Activated T-cell treated with anti-CD3 and anti-CD28 coated beads for 24 hours (primary cell): Measurements from ENCODE around the gene NOLC1.
"Not testable (repeated sequence)": the region's sequence is repeated elsewhere in the genome, so short reads cannot be mapped to it uniquely, and the experiment has no call there.

Source experiments
- DNase-seq: peaks from one replicate; pipeline ENCODE4 v3.0.0-alpha.2; 2020; ENCODE audit warnings: low read depth

The NOLC1 gene

DNA sequence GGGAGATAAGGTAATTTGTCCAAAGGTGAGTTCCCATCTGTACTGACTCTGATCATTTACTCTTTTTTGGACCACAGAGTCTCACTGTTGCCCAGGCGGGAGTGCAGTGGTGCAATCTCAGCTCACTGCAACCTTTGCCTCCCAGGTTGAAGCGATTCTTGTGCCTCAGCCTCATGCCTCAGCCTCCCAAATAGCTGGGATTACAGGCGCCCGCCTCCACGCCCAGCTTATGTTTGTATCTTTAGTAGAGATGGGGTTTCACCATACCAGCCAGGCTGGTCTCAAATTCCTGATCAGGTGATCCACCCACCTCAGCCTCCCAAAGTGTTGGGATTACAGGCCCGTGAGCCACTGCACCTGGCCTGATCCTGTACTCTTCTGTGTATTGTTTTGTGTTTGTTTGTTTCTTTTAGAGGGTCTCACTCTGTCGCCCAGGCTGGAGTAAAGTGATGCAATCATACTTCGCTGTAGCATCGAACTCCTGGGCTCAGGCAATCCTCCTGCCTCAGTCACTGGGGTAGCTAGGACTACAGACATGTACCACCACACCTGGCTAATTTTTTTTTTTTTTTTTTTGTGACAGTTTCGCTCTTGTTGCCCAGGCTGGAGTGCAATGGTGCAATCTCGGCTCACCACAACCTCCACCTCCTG, 2.4 kb downstream of the NOLC1 start:
- no peak for DNase-seq

DNA sequence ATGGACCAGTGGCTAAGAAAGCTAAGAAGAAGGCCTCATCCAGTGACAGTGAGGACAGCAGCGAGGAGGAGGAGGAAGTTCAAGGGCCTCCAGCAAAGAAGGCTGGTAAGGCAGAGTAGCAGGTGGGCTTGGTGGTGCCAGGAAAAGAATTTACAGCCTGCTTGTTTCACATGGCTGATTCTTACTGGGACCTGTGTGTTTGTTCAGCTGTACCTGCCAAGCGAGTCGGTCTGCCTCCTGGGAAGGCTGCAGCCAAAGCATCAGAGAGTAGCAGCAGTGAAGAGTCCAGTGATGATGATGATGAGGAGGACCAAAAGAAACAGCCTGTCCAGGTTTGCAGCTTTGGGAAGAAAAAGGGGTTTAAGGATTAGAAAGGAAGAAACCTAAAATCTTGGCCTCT, 5.0 kb downstream of the NOLC1 start:
- no peak for DNase-seq

DNA sequence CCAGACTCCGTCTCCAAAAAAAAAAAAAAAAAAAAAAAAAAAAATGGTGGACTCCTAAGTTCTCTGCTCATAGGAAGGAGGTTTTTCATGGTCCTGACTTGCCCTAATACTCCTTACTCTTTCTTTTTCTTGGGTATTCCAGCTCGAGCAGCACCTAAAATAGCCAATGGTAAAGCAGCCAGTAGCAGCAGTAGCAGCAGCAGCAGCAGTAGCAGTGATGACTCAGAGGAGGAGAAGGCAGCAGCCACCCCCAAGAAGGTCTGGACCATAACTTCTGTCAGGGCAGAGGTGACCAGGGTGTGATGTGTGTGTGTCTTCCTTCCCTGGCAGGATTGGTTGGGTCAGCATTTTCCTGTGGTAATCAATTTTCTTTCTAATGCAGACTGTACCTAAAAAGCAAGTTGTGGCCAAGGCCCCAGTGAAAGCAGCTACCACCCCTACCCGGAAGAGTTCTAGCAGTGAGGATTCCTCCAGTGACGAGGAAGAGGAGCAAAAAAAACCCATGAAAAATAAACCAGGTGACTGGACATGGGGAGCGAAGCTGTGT, 6.9 kb downstream of the NOLC1 start:
- no peak for DNase-seq

DNA sequence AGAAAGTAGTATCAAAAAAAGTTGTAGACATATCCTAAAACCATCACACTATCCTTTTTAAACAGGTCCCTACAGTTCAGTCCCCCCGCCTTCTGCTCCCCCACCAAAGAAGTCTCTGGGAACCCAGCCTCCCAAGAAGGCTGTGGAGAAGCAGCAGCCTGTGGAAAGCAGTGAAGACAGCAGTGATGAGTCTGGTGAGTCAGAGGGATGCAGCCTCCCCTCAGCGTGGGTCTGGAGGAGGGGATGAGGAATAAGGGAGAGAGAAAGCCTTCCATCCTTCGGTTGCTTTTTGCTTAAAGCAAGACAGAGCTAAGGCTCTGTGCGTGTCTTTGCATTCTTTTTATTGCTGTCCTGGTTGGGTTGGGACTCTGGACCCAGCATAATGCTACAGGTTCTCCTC, 7.6 kb downstream of the NOLC1 start:
- no peak for DNase-seq

DNA sequence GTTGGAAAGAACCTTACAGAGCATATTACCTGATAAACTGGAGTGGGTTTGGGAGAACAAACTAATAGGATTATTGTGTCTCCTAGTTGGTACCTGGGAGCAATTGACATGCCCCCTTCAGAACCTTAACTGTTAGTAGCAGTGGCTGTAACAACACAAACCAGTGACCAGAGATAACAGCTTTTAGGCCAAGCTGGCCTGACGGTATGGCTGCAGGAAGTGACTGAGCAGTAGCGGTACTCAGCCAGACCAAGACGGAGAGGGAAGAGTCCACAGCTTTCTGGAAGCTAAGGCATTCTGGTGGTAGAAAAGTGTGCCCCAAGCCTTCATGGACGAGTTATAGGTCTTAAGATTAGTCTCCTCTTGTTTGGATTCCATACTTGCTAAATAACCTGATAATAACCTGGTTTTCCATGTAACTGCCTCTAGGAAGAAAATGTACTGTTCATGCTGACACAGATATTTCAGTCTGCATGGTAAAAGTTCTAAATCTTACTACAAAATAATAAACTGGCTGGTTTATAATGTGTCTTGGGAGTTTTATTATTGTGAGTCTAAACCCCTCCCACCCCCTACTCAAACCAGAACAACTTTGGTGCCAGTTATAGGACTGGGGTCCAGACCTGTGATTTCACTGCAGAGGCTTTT, 11.3 kb downstream of the NOLC1 start:
- no peak for DNase-seq

DNA sequence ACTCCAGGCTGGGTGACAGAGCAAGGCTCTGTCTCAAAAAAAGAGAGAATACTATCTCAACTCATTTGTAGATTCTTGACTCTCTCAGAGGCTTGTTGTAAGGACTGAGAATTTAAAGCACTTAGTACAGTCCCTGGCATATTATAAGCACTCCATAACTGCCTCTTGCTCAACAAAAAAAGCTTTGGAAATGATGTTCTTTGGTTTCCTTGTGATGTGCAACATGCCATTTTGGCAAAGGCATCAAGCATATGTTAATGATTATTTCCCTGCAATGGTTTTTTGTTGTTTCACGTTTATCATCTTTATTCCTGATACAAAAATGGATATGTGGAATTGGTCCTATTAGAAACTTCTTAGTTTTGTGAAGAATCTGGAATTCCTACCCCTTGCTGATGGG, 15.7 kb downstream of the NOLC1 start:
- DNase-seq = no peak

DNA sequence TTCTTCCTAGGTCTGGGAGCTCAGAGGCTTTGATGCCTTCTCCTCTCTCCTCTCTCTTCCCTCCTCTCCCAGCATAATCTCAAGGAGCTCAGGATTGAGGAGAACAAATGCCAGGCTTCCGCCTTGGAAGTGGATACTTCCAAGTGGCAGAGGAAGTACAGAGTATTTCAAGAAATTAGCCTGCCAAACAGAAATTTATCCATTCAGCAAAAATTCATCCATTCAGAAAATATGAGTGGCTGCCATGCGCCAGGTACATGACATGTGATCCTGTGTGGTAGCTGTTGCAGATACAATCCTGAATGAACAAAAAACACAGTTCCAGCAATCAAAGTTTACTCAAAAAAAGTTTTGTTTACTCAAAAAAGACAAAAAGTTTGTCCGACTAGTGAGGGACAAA, 18.4 kb downstream of the NOLC1 start:
- DNase-seq = no peak

DNA sequence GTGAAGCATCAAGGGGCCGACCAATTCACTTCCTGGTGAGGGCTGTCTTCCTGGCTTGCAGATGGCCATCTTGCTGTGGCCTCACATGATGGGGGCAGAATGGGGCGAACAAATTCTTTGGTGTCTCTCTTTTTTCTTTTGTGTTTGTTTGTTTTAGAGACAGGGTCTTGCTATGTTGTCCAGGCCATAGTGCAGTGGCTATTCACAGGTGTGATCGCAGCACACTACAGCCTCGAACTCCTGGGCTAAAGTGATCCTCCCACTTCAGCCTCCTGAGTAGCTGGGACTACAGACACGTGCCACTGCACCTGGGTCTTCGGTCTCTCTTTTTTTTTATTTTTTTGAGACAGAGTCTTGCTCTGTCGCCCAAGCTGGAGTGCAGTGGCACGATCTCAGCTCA, 20.1 kb downstream of the NOLC1 start:
- DNase-seq = no peak

DNA sequence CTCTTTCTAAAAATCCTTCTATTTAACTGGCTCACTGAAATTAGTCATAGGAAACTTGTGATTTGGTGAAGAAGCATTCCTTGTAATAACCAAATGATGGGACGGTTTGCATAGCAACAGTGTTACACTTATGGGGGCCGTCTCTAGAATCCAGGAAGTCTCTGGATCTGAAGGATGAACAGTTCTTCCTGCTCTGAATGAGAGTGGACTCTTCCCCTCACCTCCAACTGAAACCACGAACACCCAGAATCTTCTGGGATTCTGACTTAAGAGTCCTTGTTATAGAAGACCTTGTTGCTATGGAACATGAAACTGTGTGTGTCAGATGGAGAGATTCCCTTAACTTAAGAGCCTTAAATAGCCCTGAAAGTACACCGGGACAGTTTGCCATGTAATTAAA, 23.2 kb downstream of the NOLC1 start:
- no peak for DNase-seq

DNA sequence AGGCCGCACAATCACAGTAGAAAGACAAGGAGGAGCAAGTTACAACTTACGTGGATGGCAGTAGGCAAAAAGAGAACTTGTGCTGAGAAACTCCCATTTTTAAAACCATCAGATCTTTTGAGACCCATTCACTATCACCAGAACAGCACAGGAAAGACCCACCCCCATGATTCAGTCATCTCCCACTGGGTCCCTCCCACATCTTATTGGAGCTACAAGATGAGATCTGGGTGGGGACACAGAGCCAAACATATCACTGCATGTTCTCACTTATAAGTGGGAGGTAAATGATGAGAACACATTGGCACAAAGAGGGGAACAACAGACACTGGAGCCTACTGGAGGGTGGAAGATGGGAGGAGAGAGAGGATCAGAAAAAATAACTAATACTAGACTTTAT, 32.4 kb downstream of the NOLC1 start:
- DNase-seq = no peak

DNA sequence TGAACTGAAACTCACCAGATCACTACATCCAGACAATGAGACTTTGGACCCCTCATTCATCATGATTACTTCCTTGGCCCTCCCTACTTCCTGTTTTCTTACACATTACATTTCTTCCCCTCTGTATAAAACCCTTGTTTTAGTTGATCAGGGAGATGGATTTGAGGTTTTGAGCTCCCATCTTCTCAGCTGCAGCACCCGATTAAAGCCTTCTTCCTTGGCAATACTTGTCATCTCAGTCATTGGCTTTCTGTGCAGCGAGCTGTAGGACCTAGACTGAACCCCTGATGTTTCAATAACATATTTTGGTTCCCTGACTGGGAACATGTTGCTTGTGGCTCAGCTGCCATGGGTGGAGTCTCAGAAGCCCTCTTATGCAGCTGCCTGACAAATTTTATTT, 33.1 kb downstream of the NOLC1 start:
- DNase-seq = no peak

DNA sequence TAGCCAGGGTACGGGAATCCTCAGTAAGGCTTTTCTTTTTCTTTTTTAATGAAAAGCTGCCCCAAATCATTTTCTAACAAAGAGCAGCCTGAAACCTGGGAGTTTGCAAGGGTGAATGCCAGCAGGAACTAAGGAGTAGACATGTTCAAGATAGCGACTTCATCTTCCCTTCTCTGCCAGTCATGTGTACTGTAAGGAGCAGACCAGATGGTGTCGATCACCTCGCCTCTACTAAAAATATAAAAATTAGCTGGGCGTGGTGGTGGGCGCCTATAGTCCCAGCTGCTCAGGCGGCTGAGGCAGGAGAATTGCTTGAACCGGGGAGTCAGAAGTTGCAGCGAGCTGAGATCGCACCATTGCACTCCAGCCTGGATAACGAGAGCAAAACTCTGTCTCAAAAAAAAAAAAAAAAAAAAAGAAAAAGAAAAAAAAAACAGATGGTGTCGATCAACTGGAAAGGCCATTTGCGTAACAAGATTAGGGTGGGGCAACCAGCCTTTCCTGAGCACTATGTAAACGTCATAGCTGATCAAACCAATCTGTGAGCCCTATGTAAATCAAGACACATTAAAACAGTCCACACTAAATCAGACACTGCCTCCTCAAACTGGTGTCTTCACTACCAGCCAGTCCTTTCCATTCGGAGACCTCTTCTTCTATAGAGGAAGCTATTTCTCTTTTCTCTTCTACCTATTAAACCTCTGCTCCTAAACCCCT, 33.8 kb downstream of the NOLC1 start:
- DNase-seq = no peak

DNA sequence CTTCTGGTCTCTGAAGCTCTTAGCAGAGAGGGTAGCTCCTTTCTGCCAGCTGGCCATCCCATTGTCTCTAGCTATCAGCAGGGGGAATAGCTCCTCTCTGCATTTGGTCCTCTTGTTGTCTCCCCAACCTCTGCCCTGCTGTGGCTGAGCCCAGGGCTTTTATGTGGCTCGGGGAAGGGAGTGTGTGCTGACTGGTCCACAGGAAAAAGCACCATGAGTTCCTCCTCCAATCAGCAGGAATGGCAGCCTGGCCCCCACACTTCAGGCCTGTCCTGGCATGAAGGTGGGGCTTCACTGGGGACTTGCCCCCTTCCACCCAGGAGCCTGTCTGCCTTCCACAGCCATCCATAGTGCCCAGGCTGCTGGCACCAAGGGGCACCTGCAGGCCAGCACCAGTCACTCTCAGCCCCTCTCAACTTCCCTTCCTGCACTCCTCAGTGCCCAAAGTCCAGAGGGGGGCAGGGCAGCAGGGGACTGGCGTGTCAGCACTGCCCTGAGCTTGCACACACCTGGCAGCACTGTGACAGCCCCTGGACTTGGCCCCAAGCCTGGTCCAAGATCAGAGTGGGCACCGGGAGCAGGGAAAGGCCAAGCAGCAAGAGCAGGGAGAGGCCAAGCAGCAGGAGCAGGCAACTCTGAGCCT, 36.2 kb downstream of the NOLC1 start:
- no peak for DNase-seq

DNA sequence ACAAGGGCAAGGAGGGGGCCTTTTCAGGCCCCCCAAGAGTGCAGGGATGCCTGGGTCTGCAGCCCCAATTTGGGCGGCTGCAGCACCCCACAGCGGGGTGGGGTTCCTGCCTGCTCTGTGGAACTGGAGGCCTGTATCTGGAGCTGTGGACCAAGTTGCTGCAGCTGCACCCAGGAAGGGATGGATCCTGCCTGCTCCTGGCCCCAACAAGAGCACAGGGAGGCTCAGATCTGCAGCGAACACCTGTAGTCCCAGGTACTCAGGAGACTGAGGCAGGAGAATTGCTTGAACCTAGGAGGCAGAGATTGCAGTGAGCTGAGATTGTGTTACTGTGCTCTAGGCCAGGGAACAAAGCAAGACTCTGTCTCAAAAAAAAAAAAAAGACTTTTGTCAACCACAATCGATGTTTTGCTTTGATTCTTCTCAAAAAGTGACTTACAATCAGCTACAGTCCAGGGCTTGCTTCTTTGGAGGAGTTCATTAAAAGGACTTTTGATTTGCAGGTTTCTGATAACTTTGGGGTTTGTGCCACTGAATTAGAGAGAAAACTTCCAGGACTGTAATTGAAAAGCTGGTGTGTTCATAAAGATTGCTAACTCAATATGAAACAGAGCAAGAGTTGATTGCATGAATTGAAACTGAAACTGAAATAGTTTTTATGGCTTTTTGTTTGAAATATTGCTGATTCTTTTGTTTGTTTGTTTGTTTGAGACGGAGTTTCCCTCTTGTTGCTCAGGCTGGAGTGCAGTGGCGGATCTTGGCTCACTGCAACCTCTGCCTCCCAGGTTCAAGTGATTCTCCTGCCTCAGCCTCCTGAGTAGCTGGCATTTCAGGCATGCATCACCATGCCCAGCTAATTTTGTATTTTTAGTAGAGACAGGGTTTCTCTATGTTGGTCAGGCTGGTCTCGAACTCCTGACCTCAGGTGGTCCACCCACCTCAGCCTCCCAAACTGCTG, 37.0 kb downstream of the NOLC1 start:
- DNase-seq = not testable (repeated sequence)

DNA sequence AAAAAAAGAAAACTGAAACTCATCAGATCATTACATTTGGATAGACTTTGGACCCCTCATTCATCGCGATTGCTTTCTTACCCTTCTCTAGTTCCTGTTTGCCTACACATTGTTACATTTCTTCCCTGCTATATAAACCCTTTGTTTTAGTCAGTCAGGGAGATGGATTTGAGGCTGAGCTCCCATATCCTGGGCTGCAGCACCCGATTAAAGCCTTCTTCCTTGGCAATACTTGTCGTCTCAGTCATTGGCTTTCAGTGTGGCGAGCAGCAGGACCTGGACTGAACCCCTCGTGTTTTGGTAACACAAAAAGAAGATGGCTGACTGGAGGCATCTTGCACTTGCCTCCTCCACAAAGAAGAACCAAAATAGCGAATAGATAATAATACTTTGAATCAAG, 39.8 kb downstream of the NOLC1 start:
- DNase-seq = no peak

DNA sequence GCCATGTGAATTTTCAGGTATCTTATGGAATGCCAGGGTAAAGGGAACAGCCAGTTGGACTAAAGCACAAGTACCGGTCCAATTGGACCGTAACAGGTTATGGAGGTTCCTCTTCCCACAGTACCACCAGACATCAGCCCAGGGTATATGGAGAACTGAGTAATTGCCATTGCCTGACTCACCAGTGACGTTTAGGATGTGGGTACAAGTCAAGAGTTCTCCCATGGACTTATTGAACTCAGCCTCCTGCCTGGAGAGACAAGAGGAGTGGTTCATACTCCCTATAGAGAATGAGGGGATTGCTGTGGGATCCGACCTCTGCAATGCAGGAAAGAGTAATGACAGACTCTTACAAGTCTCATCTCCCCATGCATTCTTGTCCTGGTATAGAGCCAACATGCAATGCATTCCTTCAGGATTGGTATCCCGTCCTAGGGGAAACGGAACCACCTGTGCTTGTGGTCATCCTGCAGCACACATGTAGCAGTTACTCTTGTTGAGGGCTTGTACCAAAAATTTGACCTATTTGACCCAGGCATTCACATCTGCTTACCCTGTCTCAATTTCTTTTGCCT, 43.2 kb downstream of the NOLC1 start:
- DNase-seq = no peak

DNA sequence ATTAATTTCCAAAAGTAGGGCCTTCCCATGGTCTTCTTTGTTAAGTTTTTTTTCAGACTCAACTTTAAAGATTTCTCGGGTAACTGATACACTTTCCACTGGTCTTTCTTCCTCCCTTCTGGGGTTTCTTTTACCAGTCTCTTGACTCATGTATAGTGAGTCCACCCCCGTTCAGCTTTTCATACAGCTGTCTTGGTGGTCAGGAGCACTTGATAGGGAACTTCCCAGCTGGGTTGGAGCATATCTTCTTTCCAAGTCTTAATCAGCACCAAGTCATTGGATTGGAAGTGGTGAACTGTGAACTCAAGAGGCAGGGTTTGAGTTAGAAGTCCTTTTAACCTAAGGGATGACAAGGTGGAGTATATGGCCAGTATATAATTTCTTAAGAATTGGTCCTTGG, 44.7 kb downstream of the NOLC1 start:
- no peak for DNase-seq

DNA sequence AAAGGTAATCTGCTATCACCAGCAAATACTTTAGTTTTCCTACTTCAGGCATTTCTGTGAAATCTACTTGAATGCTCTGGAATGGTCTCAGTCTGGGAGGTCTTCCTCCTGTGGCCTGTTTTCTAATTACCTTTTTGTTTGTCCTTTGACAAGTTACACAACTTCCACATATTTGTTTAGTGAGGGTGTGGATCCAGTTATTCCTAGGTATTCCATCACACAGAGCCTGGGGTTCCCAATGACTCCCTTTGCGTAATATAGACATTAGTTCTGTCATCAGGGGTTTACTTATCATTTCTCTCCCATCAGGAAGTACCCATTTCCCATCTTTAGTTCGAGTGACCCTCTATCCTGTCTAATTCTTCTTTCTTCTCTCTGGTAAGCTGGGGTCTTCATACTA, 45.8 kb downstream of the NOLC1 start:
- DNase-seq = no peak

DNA sequence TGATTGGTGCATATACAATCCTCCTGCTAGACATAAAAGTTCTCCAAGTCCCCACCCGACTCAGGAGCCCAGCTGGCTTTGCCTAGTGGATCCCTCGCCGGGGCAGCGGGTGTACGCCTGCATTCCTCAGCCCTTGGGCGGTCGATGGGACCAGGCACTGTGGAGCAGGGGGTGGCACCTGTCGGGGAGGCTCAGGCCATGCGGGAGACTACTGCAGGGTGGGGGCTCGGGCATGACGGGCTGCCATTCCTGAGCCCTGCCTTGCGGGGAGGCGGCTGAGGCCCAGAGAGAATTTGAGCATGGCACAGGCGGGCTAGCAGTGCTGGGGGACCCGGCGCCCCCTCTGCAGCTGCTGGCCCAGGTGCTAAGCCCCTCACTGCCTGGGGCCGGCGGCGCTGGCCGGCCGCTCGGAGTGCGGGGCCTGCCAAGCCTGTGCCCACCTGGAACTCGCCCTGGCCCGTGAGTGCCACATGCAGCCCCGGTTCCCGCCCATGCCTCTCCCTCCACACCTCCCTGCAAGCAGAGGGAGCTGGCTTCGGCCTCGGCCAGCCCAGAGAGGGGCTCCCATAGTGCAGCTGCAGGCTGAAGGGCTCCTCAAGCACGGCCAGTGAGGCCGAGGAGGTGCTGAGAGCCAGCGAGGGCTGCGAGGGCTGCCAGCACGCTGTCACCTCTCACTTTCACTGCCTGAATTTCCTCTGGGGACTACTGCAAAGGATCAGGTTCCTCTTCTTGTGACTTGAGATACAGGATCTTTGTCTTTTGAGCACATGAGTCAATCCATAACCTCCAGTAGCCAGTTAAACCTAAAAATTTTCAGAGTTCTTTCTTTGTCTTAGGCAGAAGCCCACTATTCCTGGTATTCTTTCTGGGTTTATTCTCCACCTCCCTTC, 48.8 kb downstream of the NOLC1 start:
- no peak for DNase-seq

DNA sequence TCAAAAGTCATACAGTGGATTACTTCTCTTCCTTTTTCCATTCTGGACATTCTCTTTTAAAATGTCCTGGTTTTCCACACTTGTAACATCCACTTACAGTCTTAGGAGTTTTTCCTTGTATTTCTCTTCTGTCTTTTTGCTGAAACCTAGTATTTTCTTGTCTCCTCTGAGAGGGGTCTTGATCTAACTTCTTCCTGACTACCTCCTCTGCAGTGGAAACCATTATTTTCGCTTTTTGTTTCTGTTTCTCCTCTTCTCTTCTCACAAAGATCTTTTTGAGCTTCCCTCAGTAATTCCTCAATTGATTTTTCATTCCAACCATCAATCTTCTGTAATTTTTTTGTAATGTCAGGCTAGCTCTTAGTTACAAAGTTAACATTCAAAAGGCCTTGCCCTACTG, 50.2 kb downstream of the NOLC1 start:
- DNase-seq = no peak
